ENCODE data around the gene ETV5.

ETV5 gene

GRCh38 chr3:186095561-186096081 lies 13.3 kb downstream of the ETV5 start:
- DNase-seq (ENCODE audit: low spot score), result no peak

GRCh38 chr3:186094696-186095425 lies 14.0 kb downstream of the ETV5 start:
- DNase-seq (ENCODE audit: low spot score), result no peak

GRCh38 chr3:186094271-186094670 lies 14.6 kb downstream of the ETV5 start:
- no peak for DNase-seq (ENCODE audit: low spot score)

GRCh38 chr3:186093271-186093900 lies 15.5 kb downstream of the ETV5 start:
- no peak for DNase-seq (ENCODE audit: low spot score)

- no peak for DNase-seq (ENCODE audit: low spot score)
Measured at GRCh38 chr3:186092360-186093070, 16.4 kb downstream of the ETV5 start.

GRCh38 chr3:186090901-186091300 lies 18.0 kb downstream of the ETV5 start:
- no peak for DNase-seq (ENCODE audit: low spot score)

- DNase-seq (ENCODE audit: low spot score), result no peak
Measured at GRCh38 chr3:186088335-186088734, 20.6 kb downstream of the ETV5 start.

- no peak for DNase-seq (ENCODE audit: low spot score)
Measured at GRCh38 chr3:186084264-186084663, 24.6 kb downstream of the ETV5 start.

- DNase-seq (ENCODE audit: low spot score), result no peak
Measured at GRCh38 chr3:186083746-186084145, 25.1 kb downstream of the ETV5 start.

- no peak for DNase-seq (ENCODE audit: low spot score)
Measured at GRCh38 chr3:186082150-186082549, 26.7 kb downstream of the ETV5 start.

- no peak for DNase-seq (ENCODE audit: low spot score)
Measured at GRCh38 chr3:186081678-186082077, 27.2 kb downstream of the ETV5 start.

GRCh38 chr3:186080849-186081438 lies 27.9 kb downstream of the ETV5 start:
- DNase-seq (ENCODE audit: low spot score), result no peak

- DNase-seq (ENCODE audit: low spot score), result no peak
Measured at GRCh38 chr3:186079925-186080324, 29.0 kb downstream of the ETV5 start.

- DNase-seq (ENCODE audit: low spot score), result no peak
Measured at GRCh38 chr3:186077466-186077865, 31.4 kb downstream of the ETV5 start.

GRCh38 chr3:186075931-186076567 lies 32.8 kb downstream of the ETV5 start:
- no peak for DNase-seq (ENCODE audit: low spot score)

- no peak for DNase-seq (ENCODE audit: low spot score)
Measured at GRCh38 chr3:186075489-186075888, 33.4 kb downstream of the ETV5 start.

GRCh38 chr3:186073641-186074040 lies 35.2 kb downstream of the ETV5 start:
- DNase-seq (ENCODE audit: low spot score), result no peak

- no peak for DNase-seq (ENCODE audit: low spot score)
Measured at GRCh38 chr3:186070996-186071395, 37.9 kb downstream of the ETV5 start.

GRCh38 chr3:186070550-186070949 lies 38.3 kb downstream of the ETV5 start:
- no peak for DNase-seq (ENCODE audit: low spot score)

- no peak for DNase-seq (ENCODE audit: low spot score)
Measured at GRCh38 chr3:186070133-186070532, 38.8 kb downstream of the ETV5 start.

GRCh38 chr3:186069199-186069598 lies 39.7 kb downstream of the ETV5 start:
- no peak for DNase-seq (ENCODE audit: low spot score)

GRCh38 chr3:186068243-186068552 lies 40.7 kb downstream of the ETV5 start:
- no peak for DNase-seq (ENCODE audit: low spot score)

Measured in GM03348 (cell line).